ENCODE data around the gene BRCA1.

DNA sequence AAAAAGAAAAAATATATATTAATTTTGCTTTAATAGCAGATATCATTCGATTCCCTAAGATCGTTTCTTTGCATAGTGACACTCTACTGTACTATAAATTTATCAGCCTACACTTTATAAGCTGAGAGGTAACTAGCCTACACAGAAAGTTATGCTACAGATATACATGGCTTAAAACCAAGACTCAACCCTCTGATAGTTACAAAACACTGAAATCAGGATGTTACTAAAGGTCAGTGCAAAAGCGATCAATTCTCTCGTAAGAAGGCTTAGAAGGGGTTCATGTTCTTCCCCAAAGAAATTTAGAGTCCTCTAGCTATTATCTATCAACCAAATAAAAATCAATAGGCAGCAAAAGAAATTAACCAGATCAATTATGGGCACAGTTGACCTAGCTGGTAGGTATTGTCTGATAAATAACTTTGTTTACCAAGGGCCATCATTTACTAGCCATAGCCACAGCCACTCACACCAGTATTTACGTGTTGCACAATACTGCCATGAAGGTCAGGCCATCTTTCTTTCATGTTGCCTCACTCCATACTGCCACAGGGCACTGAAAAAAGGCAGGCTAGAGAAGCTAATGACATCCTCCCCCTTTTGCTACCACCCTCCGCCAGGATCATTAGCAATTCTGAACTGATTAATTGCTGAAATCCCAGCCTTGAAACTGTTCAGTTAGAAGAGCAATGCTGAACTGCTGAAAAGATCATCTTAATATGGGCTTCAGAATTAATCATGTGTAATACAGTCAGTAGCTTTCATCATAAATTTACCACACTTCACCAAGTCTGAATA, 56.4 kb downstream of the BRCA1 start:
- no peak for TF ChIP-seq ISL1 (CRISPR knock-in tag; IDR thresholded peaks at IDR 0.05)
- TF ChIP-seq TOX (CRISPR knock-in tag; IDR thresholded peaks at IDR 0.05; ENCODE audit: borderline replicate concordance): no peak
- TF ChIP-seq ARNTL (CRISPR knock-in tag; IDR thresholded peaks at IDR 0.05; ENCODE audit: borderline replicate concordance, low read depth): no peak
- no peak for TF ChIP-seq ZFP3 (CRISPR knock-in tag; IDR thresholded peaks at IDR 0.05)
- TF ChIP-seq ESRRG (CRISPR knock-in tag; IDR thresholded peaks at IDR 0.05): no peak
- no peak for TF ChIP-seq GLIS3 (CRISPR knock-in tag; IDR thresholded peaks at IDR 0.05)
- TF ChIP-seq, protein P1, sequence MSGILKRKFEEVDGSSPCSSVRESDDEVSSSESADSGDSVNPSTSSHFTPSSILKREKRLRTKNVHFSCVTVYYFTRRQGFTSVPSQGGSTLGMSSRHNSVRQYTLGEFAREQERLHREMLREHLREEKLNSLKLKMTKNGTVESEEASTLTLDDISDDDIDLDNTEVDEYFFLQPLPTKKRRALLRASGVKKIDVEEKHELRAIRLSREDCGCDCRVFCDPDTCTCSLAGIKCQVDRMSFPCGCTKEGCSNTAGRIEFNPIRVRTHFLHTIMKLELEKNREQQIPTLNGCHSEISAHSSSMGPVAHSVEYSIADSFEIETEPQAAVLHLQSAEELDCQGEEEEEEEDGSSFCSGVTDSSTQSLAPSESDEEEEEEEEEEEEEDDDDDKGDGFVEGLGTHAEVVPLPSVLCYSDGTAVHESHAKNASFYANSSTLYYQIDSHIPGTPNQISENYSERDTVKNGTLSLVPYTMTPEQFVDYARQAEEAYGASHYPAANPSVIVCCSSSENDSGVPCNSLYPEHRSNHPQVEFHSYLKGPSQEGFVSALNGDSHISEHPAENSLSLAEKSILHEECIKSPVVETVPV (CRISPR knock-in tag; IDR thresholded peaks at IDR 0.05): no peak
- TF ChIP-seq ZC3H10 (CRISPR knock-in tag; IDR thresholded peaks at IDR 0.05): no peak
- TF ChIP-seq BACH2 (CRISPR knock-in tag; IDR thresholded peaks at IDR 0.05; ENCODE audit: borderline replicate concordance): no peak
- TF ChIP-seq TCF4 (CRISPR knock-in tag; IDR thresholded peaks at IDR 0.05; ENCODE audit: borderline replicate concordance): no peak
- no peak for TF ChIP-seq PPARA (CRISPR knock-in tag; IDR thresholded peaks at IDR 0.05; ENCODE audit: borderline replicate concordance)
- TF ChIP-seq CSDC2 (CRISPR knock-in tag; IDR thresholded peaks at IDR 0.05): no peak
- TF ChIP-seq, protein P2, sequence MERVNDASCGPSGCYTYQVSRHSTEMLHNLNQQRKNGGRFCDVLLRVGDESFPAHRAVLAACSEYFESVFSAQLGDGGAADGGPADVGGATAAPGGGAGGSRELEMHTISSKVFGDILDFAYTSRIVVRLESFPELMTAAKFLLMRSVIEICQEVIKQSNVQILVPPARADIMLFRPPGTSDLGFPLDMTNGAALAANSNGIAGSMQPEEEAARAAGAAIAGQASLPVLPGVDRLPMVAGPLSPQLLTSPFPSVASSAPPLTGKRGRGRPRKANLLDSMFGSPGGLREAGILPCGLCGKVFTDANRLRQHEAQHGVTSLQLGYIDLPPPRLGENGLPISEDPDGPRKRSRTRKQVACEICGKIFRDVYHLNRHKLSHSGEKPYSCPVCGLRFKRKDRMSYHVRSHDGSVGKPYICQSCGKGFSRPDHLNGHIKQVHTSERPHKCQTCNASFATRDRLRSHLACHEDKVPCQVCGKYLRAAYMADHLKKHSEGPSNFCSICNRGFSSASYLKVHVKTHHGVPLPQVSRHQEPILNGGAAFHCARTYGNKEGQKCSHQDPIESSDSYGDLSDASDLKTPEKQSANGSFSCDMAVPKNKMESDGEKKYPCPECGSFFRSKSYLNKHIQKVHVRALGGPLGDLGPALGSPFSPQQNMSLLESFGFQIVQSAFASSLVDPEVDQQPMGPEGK (CRISPR knock-in tag; IDR thresholded peaks at IDR 0.05; ENCODE audit: borderline replicate concordance): no peak
- no peak for TF ChIP-seq ZNF565 (CRISPR knock-in tag; conservative IDR thresholded peaks at IDR 0.05; ENCODE audit: low read depth)
